HEK293 (cell line): Measurements from ENCODE around the gene APBB2.

ENCODE experiments used
- CTCF ChIA-PET: fragments of 350-600 bp; formaldehyde crosslinking; extraction: SDS; loops from one replicate; lab custom pipeline; 2021; ENCODE audit warnings: antibody characterized with exemption; lab: Yijun Ruan, JAX
- POLR2A ChIA-PET: fragments of 300-600 bp; formaldehyde crosslinking; extraction: SDS; loops from one replicate; lab custom pipeline; 2020; ENCODE audit warnings: antibody characterized with exemption, inconsistent platforms; lab: Yijun Ruan, JAX
- H3K27ac ChIP-seq: fragments of 200-500 bp; sonication (Bioruptor generic); 2 replicates; pipeline ENCODE4 v1.5.1; 2014; ENCODE audit warnings: low read depth, low read length, control low read depth, inconsistent platforms; ENCODE audit errors: extremely low read depth
- H3K36me3 ChIP-seq, 2 experiments: fragments of 200-500 bp in 1 of 2; sonication (Bioruptor generic) in 1 of 2; 1 replicate in 1 of 2; 2 replicates in 1 of 2; pipeline ENCODE4 v1.5.1; 2014 to 2017; ENCODE audit warnings: inconsistent platforms in 2 of 2, low read length in 2 of 2; ENCODE audit not compliant: control insufficient read depth in 2 of 2, insufficient read depth in 1 of 2
- H3K4me1 ChIP-seq: fragments of 200-500 bp; sonication (Bioruptor generic); 2 replicates; pipeline ENCODE4 v1.5.1; 2014; ENCODE audit warnings: mild to moderate bottlenecking, low read length, inconsistent platforms; ENCODE audit not compliant: control insufficient read depth, insufficient read depth
- H3K4me3 ChIP-seq: 2 replicates; pipeline ENCODE4 v1.5.1; 2011; ENCODE audit warnings: low read depth, mild to moderate bottlenecking, control low read depth, low read length, moderate library complexity
- H3K9me3 ChIP-seq: fragments of 200-500 bp; sonication (Bioruptor generic); 2 replicates; pipeline ENCODE4 v1.5.1; 2014; ENCODE audit warnings: low read depth, low read length, inconsistent platforms; ENCODE audit not compliant: control insufficient read depth, insufficient read depth
- BCL11A ChIP-seq: fragments of 450-650 bp; formaldehyde crosslinking; IDR thresholded peaks from 2 replicates; pipeline ENCODE4 v1.5.1; 2016; ENCODE audit warnings: low read depth, missing biosample characterization, missing genetic modification characterization
- BCL11B ChIP-seq: fragments of 450-650 bp; formaldehyde crosslinking; IDR thresholded peaks from 2 replicates; pipeline ENCODE4 v1.5.1; 2016; ENCODE audit warnings: low read depth, missing biosample characterization, missing genetic modification characterization
- GLIS1 ChIP-seq: fragments of 450-650 bp; formaldehyde crosslinking; IDR thresholded peaks from 2 replicates; pipeline ENCODE4 v1.5.1; 2016; ENCODE audit warnings: missing biosample characterization, missing genetic modification characterization
- KLF7 ChIP-seq: fragments of 450-650 bp; formaldehyde crosslinking; IDR thresholded peaks from 2 replicates; pipeline ENCODE4 v1.5.1; 2016; ENCODE audit warnings: missing biosample characterization, missing genetic modification characterization, borderline replicate concordance
- PRDM1 ChIP-seq: fragments of 450-650 bp; formaldehyde crosslinking; IDR thresholded peaks from 2 replicates; pipeline ENCODE4; 2016; ENCODE audit warnings: missing biosample characterization, missing genetic modification characterization
- REST ChIP-seq: fragments of 450-650 bp; formaldehyde crosslinking; IDR thresholded peaks from 2 replicates; pipeline ENCODE4 v1.5.1; 2016; ENCODE audit warnings: missing biosample characterization, missing genetic modification characterization
- SETDB1 ChIP-seq: IDR thresholded peaks from one replicate; pipeline ENCODE4 v1.6.1; 2017; ENCODE audit warnings: mild to moderate bottlenecking, low read length, moderate library complexity, mixed read lengths; ENCODE audit not compliant: insufficient read length
- TCF7L2 ChIP-seq: IDR thresholded peaks from 2 replicates; pipeline ENCODE4 v1.6.1; 2011; ENCODE audit warnings: low read depth, mild to moderate bottlenecking, inconsistent platforms, low read length, moderate library complexity, borderline replicate concordance
- WT1 ChIP-seq: fragments of 450-650 bp; formaldehyde crosslinking; IDR thresholded peaks from 2 replicates; pipeline ENCODE4 v1.5.1; 2016; ENCODE audit warnings: missing biosample characterization, missing genetic modification characterization
- ZBTB20 ChIP-seq: fragments of 450-650 bp; formaldehyde crosslinking; IDR thresholded peaks from 2 replicates; pipeline ENCODE4 v1.5.1; 2016; ENCODE audit warnings: missing biosample characterization, missing genetic modification characterization
- ZBTB48 ChIP-seq: fragments of 450-650 bp; formaldehyde crosslinking; IDR thresholded peaks from 2 replicates; pipeline ENCODE4 v1.5.1; 2016; ENCODE audit warnings: missing biosample characterization, missing genetic modification characterization
- ZBTB8A ChIP-seq: fragments of 450-650 bp; formaldehyde crosslinking; IDR thresholded peaks from 2 replicates; pipeline ENCODE4 v1.5.1; 2016; ENCODE audit warnings: missing biosample characterization, missing genetic modification characterization
- ZNF155 ChIP-seq: fragments of 450-650 bp; formaldehyde crosslinking; IDR thresholded peaks from 2 replicates; pipeline ENCODE4 v1.5.1; 2016; ENCODE audit warnings: missing biosample characterization, missing genetic modification characterization
- ZNF169 ChIP-seq: fragments of 450-650 bp; formaldehyde crosslinking; IDR thresholded peaks from 2 replicates; pipeline ENCODE4 v1.5.1; 2016; ENCODE audit warnings: missing biosample characterization, missing genetic modification characterization
- ZNF18 ChIP-seq: fragments of 450-650 bp; formaldehyde crosslinking; IDR thresholded peaks from 2 replicates; pipeline ENCODE4 v1.5.1; 2016; ENCODE audit warnings: missing biosample characterization, missing genetic modification characterization
- ZNF19 ChIP-seq: fragments of 450-650 bp; formaldehyde crosslinking; IDR thresholded peaks from 2 replicates; pipeline ENCODE4; 2016; ENCODE audit warnings: missing biosample characterization, missing genetic modification characterization, low read depth
- ZNF202 ChIP-seq: fragments of 450-650 bp; formaldehyde crosslinking; IDR thresholded peaks from 2 replicates; pipeline ENCODE4 v1.5.1; 2016; ENCODE audit warnings: missing biosample characterization, missing genetic modification characterization, borderline replicate concordance
- ZNF266 ChIP-seq: fragments of 450-650 bp; formaldehyde crosslinking; IDR thresholded peaks from 2 replicates; pipeline ENCODE4 v1.5.1; 2016; ENCODE audit warnings: missing biosample characterization, missing genetic modification characterization, low read depth
- ZNF366 ChIP-seq: fragments of 450-650 bp; formaldehyde crosslinking; conservative IDR thresholded peaks from 2 replicates; pipeline ENCODE4 v1.5.1; 2016; ENCODE audit warnings: missing biosample characterization, missing genetic modification characterization
- ZNF391 ChIP-seq: fragments of 450-650 bp; formaldehyde crosslinking; IDR thresholded peaks from 2 replicates; pipeline ENCODE4 v1.5.1; 2016; ENCODE audit warnings: low read depth, missing biosample characterization, missing genetic modification characterization, borderline replicate concordance
- ZNF48 ChIP-seq: fragments of 450-650 bp; formaldehyde crosslinking; IDR thresholded peaks from 2 replicates; pipeline ENCODE4 v1.5.1; 2016; ENCODE audit warnings: missing biosample characterization, missing genetic modification characterization
- ZNF501 ChIP-seq: fragments of 450-650 bp; formaldehyde crosslinking; IDR thresholded peaks from 2 replicates; pipeline ENCODE4 v1.5.1; 2016; ENCODE audit warnings: missing biosample characterization, missing genetic modification characterization
- ZNF510 ChIP-seq: fragments of 450-650 bp; formaldehyde crosslinking; IDR thresholded peaks from 2 replicates; pipeline ENCODE4 v1.5.1; 2018; ENCODE audit warnings: mild to moderate bottlenecking, missing genetic modification characterization, missing biosample characterization; ENCODE audit not compliant: insufficient replicate concordance
- ZNF544 ChIP-seq: fragments of 450-650 bp; formaldehyde crosslinking; IDR thresholded peaks from 2 replicates; pipeline ENCODE4 v1.5.0; 2017; ENCODE audit warnings: missing biosample characterization, missing genetic modification characterization
- ZNF558 ChIP-seq: fragments of 450-650 bp; formaldehyde crosslinking; IDR thresholded peaks from 2 replicates; pipeline ENCODE4 v1.5.1; 2016; ENCODE audit warnings: missing biosample characterization, missing genetic modification characterization
- ZNF561 ChIP-seq: fragments of 450-650 bp; IDR thresholded peaks from 2 replicates; pipeline ENCODE4 v1.5.1; 2018; ENCODE audit warnings: missing biosample characterization, missing genetic modification characterization, borderline replicate concordance
- ZNF571 ChIP-seq: fragments of 450-650 bp; formaldehyde crosslinking; IDR thresholded peaks from 2 replicates; pipeline ENCODE4 v1.5.0; 2017; ENCODE audit warnings: missing biosample characterization, missing genetic modification characterization
- ZNF600 ChIP-seq: fragments of 450-650 bp; formaldehyde crosslinking; IDR thresholded peaks from 2 replicates; pipeline ENCODE4 v1.5.1; 2016; ENCODE audit warnings: missing biosample characterization, missing genetic modification characterization
- ZNF621 ChIP-seq: fragments of 450-650 bp; formaldehyde crosslinking; IDR thresholded peaks from 2 replicates; pipeline ENCODE4 v1.5.1; 2017; ENCODE audit warnings: missing biosample characterization, missing genetic modification characterization
- ZNF660 ChIP-seq: fragments of 450-650 bp; IDR thresholded peaks from 2 replicates; pipeline ENCODE4 v1.5.1; 2018; ENCODE audit warnings: missing biosample characterization, mild to moderate bottlenecking, missing genetic modification characterization
- ZNF670 ChIP-seq: fragments of 450-650 bp; formaldehyde crosslinking; IDR thresholded peaks from 2 replicates; pipeline ENCODE4 v1.5.1; 2016; ENCODE audit warnings: missing biosample characterization, missing genetic modification characterization, low read depth
- ZNF785 ChIP-seq: fragments of 450-650 bp; formaldehyde crosslinking; IDR thresholded peaks from 2 replicates; pipeline ENCODE4 v1.5.1; 2016; ENCODE audit warnings: missing biosample characterization, missing genetic modification characterization
- ZSCAN16 ChIP-seq: fragments of 450-650 bp; formaldehyde crosslinking; IDR thresholded peaks from 2 replicates; pipeline ENCODE4 v1.5.1; 2016; ENCODE audit warnings: missing biosample characterization, missing genetic modification characterization
- ZXDB ChIP-seq: fragments of 450-650 bp; formaldehyde crosslinking; IDR thresholded peaks from 2 replicates; pipeline ENCODE4 v1.5.1; 2016; ENCODE audit warnings: missing biosample characterization, missing genetic modification characterization

Gene APBB2

GRCh38 chr4:40811956-40812355, 402.4 kb downstream of the APBB2 start:
- ChIA-PET CTCF (no interaction called here), POLR2A (no interaction called here)
- Histone ChIP-seq H3K27ac (no peak overlapping the region), H3K9me3 (no peaks in the 10 kb centered on the region), H3K4me1 (no peaks in the 10 kb centered on the region), H3K36me3 (peaks cover 0 to 25% of the 10 kb centered on the region in 2 experiments; a peak in 1 of 3 replicates), H3K4me3 (no peak overlapping the region)
- TF ChIP-seq ZBTB48 (tag by site-specific recombination) (no peak), ZNF510 (no peak), ZNF266 (no peak), ZNF621 (no peak), ZNF18 (tag by site-specific recombination) (no peak), KLF7 (no peak), ZBTB20 (no peak), BCL11B (tag by site-specific recombination) (no peak), ZNF202 (tag by site-specific recombination) (no peak), ZNF391 (tag by site-specific recombination) (no peak), GLIS1 (no peak), ZNF670 (tag by site-specific recombination) (no peak), ZNF571 (tag by site-specific recombination) (no peak), ZNF660 (tag by site-specific recombination) (no peak), ZNF155 (no peak), ZNF785 (tag by site-specific recombination) (no peak), ZNF544 (tag by site-specific recombination) (no peak), ZNF561 (tag by site-specific recombination) (no peak), SETDB1 (no peak)

- Histone ChIP-seq H3K27ac (no peak overlapping the region), H3K4me3 (no peak overlapping the region), H3K9me3 (no peaks in the 10 kb centered on the region), H3K36me3 (peaks cover 0 to 3% of the 10 kb centered on the region in 2 experiments; a peak in 1 of 3 replicates), H3K4me1 (no peaks in the 10 kb centered on the region)
- POLR2A ChIA-PET: no interaction called here
- CTCF ChIA-PET: no interaction called here
- TF ChIP-seq ZNF19 (tag by site-specific recombination) (no peak), PRDM1 (tag by site-specific recombination) (no peak), ZNF169 (tag by site-specific recombination) (no peak), ZSCAN16 (tag by site-specific recombination) (no peak), ZBTB8A (tag by site-specific recombination) (no peak), ZNF501 (tag by site-specific recombination) (no peak), ZNF366 (tag by site-specific recombination) (no peak), ZNF600 (tag by site-specific recombination) (no peak), ZNF48 (tag by site-specific recombination) (no peak), BCL11A (tag by site-specific recombination) (no peak), ZNF558 (no peak), ZXDB (tag by site-specific recombination) (no peak), REST (tag by site-specific recombination) (no peak), TCF7L2 (no peak), WT1 (no peak)
Measured at GRCh38 chr4:40808926-40809457, 405.4 kb downstream of the APBB2 start.
